ENCODE measurements around the gene IFITM2. TPM values are rescaled to one million over a fixed set of nuclear protein-coding genes. Genes with fewer than 3 reads are reported as not detected.

IFITM2 gene
- total and polyA plus RNA-seq, 2 of the 4 experiments (the other 2 are of a cell fraction), result 31.2 to 564 TPM

DNA sequence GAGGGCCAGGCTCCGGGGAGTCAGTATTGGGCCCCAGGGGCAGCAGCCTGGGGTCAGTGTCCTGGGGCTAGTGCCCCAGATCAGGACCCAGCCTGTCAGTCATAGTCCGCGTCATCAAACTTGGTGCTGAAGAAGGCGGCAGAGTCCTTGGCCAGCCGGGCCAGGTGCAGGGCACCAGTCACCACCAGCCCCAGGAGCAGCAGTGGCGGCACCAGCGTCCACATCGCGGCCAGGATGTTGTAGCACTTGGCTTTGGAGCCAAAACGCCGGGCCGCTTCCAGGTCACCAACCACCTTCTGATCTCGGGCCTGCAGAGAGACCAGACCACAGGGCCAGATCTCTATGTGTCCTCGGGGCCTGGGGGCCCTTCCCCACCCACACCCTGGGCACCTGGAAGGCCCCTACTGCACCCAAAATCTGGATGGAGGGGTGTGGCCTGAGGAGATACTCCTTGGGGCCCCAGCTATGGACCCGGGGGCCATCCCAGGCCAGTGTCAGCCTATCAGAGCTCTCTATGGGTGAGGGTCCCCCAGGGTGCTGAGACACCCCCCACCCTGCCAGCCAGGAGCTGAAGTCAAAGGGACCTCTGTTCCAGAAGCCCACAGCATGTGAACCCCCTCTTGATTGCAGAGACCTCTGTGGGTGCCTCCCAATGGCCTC, 9.1 kb upstream of the IFITM2 start:
- Histone ChIP-seq H3K9me1 (ENCODE audit: insufficient read depth, low read length) (no peaks in the 10 kb centered on the region), H4K8ac (ENCODE audit: low read depth in 2 of 2, low read length in 2 of 2) (no peak overlapping the region), H3K27ac (ENCODE audit: insufficient read depth, low read length) (no peak overlapping the region), H3K36me3 (ENCODE audit: control insufficient read depth, insufficient read depth, low read length) (peaks cover 10% of the 10 kb centered on the region), H3K14ac (replicated peaks; ENCODE audit: low read depth, low read length) (no peak overlapping the region), H3K23ac (ENCODE audit: low read depth, low read length) (no peak overlapping the region), H3K9me3 (ENCODE audit: control insufficient read depth, insufficient read depth, low read length) (no peaks in the 10 kb centered on the region), H4K5ac (ENCODE audit: low read depth, low read length) (no peak overlapping the region), H3K4me1 (ENCODE audit: control insufficient read depth, insufficient read depth, low read length) (no peaks in the 10 kb centered on the region; the same call in 1 of the 2 replicates), H2BK15ac (ENCODE audit: low read depth, low read length) (no peak overlapping the region), H3K79me1 (ENCODE audit: low read depth in 1 of 2, low read length in 2 of 2) (no peaks in the 10 kb centered on the region), H3K18ac (ENCODE audit: low read depth, low read length) (no peak overlapping the region), H2BK20ac (ENCODE audit: low read depth, low read length) (no peak overlapping the region), H3K56ac (ENCODE audit: extremely low read depth, insufficient read depth, low read length) (no peak overlapping the region), H3K9ac (ENCODE audit: low read depth, low read length) (no peak overlapping the region), H2AK9ac (replicated peaks; ENCODE audit: low read depth, low read length, poor library complexity) (no peak overlapping the region), H3K27me3 (ENCODE audit: control insufficient read depth, insufficient read depth, low read length) (peaks cover 8% of the 10 kb centered on the region), H2AFZ (replicated peaks; ENCODE audit: low read length, poor library complexity) (no peak overlapping the region), H3K4me2 (ENCODE audit: low read depth, low read length) (no peak overlapping the region), H2BK120ac (ENCODE audit: low read depth, low read length) (no peak overlapping the region), H3K4me3 (ENCODE audit: insufficient read depth, low read depth, low read length) (no peak overlapping the region), H2AK5ac (ENCODE audit: low read depth, low read length) (no peak overlapping the region), H3K4ac (ENCODE audit: low read depth, low read length) (no peak overlapping the region), H4K91ac (ENCODE audit: insufficient read depth, low read depth, low read length) (no peak overlapping the region), H4K20me1 (ENCODE audit: insufficient read depth, low read length) (no peaks in the 10 kb centered on the region), H2BK5ac (ENCODE audit: low read depth, low read length, poor library complexity, severe bottlenecking) (no peak overlapping the region)
- POLR2A ChIA-PET (ENCODE audit: unreplicated experiment), result no interaction called here
- dilution Hi-C loops (cut with HindIII; ENCODE audit: low sequenced_read_pairs, unreplicated experiment) (no loop called here), in situ Hi-C loops (cut with MboI; ENCODE audit: low sequenced_read_pairs) (no loop called here), intact Hi-C loops (cut with micrococcal nuclease) (no loop called here)
- BruUV-seq (replicated peaks), result no TSS peak
- 88% methylated on average over 7 of the region's 15 CpGs; no CpG with 5 or more reads in 1 of the 2 experiments for WGBS, 2 experiments (ENCODE audit: extremely low coverage in 2 of 2, insufficient read length in 1 of 2)
- TF ChIP-seq MXI1 (IDR thresholded peaks at IDR 0.05; ENCODE audit: borderline replicate concordance, low read depth, low read length), result no peak
- no peak for TF ChIP-seq CHD1 (IDR thresholded peaks at IDR 0.05; ENCODE audit: low read depth, low read length)
- no peak for TF ChIP-seq MAZ (IDR thresholded peaks at IDR 0.05; ENCODE audit: borderline replicate concordance, low read depth, low read length)
- TF ChIP-seq RCOR1 (IDR thresholded peaks at IDR 0.05; ENCODE audit: insufficient replicate concordance, low read length), result no peak
- TF ChIP-seq, protein P1, sequence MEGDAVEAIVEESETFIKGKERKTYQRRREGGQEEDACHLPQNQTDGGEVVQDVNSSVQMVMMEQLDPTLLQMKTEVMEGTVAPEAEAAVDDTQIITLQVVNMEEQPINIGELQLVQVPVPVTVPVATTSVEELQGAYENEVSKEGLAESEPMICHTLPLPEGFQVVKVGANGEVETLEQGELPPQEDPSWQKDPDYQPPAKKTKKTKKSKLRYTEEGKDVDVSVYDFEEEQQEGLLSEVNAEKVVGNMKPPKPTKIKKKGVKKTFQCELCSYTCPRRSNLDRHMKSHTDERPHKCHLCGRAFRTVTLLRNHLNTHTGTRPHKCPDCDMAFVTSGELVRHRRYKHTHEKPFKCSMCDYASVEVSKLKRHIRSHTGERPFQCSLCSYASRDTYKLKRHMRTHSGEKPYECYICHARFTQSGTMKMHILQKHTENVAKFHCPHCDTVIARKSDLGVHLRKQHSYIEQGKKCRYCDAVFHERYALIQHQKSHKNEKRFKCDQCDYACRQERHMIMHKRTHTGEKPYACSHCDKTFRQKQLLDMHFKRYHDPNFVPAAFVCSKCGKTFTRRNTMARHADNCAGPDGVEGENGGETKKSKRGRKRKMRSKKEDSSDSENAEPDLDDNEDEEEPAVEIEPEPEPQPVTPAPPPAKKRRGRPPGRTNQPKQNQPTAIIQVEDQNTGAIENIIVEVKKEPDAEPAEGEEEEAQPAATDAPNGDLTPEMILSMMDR (conservative IDR thresholded peaks at IDR 0.05; ENCODE audit: low read depth, low read length), result no peak
- TF ChIP-seq BHLHE40 (IDR thresholded peaks at IDR 0.05; ENCODE audit: low read depth, low read length), result no peak
- TF ChIP-seq POLR2A (IDR thresholded peaks at IDR 0.05; ENCODE audit: low read depth, low read length), result no peak
- TF ChIP-seq NFE2L2 (IDR thresholded peaks at IDR 0.05; ENCODE audit: low read depth, low read length), result no peak
- TF ChIP-seq, protein P2, sequence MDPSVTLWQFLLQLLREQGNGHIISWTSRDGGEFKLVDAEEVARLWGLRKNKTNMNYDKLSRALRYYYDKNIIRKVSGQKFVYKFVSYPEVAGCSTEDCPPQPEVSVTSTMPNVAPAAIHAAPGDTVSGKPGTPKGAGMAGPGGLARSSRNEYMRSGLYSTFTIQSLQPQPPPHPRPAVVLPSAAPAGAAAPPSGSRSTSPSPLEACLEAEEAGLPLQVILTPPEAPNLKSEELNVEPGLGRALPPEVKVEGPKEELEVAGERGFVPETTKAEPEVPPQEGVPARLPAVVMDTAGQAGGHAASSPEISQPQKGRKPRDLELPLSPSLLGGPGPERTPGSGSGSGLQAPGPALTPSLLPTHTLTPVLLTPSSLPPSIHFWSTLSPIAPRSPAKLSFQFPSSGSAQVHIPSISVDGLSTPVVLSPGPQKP (IDR thresholded peaks at IDR 0.05; ENCODE audit: borderline replicate concordance, low read depth, low read length), result no peak
- TF ChIP-seq RFX5 (IDR thresholded peaks at IDR 0.05; ENCODE audit: low read depth, low read length), result no peak
- DNase-seq (no peak), ATAC-seq (ENCODE audit: low read depth) (no peak)
- CTCF ChIA-PET, result no interaction called here

Data from IMR-90 (cell line).